Cortex of kidney (tissue), 1 donor: Measurements from ENCODE around the gene MEDAG.

Experiments used
- DNase-seq: peaks from one replicate; lab custom pipeline; 2025; lab: John Stamatoyannopoulos, UW

The MEDAG gene

DNA sequence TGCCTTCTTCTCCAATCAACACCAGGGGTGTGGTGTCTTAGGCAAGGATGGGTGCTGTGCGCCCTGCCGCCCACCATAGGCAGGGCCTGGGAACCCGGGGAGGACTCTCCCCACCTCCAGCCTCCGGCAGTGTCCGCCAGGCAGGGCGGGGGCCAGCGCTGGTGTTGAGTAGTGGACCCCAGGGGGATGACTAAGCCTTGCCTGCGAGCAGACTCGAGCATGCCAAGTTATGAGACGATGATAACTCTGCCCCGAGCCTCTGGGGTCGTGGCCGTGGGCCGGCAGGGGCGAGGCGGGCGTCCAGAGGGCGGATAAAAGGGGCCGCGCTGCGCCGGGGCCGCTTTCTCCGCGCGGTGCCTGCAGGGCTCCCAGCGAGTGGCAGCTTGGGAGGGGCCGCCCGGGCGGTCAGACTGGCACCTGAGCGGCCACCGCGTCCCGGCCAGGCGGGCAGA is at the start of gene MEDAG:
MEDAG (plus strand) TSS at position 340 of the 452 bp plus-strand sequence. CDS start 245 bp downstream, outside the sequence.
- no peak for DNase-seq

DNA sequence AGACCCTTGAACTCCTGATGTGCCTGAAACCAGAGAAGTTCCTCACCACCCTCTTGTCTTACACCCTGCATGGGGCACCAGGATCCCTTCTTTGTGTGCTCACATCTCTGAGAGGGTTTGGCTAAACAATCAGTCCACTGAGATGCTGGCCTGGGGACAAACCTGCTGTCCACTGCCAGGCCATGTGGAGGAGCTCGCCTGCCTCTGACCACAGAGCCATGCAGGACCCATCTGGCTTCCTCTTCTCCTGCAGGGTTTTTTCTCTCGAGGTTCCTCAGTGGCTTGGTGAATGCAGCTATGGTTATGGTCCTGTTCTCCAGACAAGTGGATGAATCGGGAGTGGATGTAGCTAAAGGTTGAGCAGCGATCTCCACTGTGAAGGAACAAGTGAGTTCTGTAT is 49.1 kb upstream of the MEDAG start:
- no peak for DNase-seq

- DNase-seq = no peak
Observed at GRCh38 chr13:30857636-30858035, 48.4 kb upstream of the MEDAG start.

DNA sequence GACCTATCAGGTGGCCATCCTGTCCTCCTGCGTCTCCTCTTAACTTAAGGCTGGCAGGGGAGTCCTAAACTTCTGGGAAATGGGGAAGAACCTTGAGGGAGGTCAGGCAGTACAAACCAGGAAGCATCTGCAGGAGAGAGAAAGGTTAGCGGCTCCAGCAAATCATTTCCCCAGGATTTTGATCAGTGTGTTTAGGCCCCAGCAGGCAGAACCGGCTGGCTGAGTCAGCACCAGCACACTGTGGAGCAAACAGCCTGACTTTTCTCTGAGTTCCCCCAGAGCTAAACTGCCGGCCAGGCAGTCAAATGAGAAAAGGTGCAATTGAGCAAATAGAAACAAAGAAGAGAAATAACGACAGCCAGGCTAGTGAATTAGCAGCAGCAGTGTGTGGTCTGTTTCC is 46.7 kb upstream of the MEDAG start:
- no peak for DNase-seq

DNA sequence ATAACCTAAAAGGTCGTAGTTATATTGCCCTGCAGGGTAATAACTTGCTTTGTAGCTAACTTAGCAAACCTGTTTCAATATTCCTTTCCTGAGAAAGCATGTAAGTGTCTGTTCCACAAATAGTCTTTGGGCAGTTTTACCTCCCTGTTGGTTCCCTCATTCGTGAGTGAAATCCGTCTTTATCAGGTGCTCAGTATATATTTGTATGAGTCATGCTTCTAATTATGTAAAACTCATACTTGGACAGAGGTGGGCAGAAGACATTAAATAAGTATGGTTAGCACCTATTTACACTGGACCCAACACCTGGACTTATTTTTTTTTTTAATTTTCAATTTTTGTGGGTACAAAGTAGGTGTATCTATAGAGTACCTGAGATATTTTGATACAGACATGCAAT is 44.9 kb upstream of the MEDAG start:
- no peak for DNase-seq

- no peak for DNase-seq
Observed at GRCh38 chr13:30861836-30862467, 44.1 kb upstream of the MEDAG start.

GRCh38 chr13:30862707-30863106 is 43.4 kb upstream of the MEDAG start:
- no peak for DNase-seq

GRCh38 chr13:30863231-30863630 is 42.8 kb upstream of the MEDAG start:
- no peak for DNase-seq

DNA sequence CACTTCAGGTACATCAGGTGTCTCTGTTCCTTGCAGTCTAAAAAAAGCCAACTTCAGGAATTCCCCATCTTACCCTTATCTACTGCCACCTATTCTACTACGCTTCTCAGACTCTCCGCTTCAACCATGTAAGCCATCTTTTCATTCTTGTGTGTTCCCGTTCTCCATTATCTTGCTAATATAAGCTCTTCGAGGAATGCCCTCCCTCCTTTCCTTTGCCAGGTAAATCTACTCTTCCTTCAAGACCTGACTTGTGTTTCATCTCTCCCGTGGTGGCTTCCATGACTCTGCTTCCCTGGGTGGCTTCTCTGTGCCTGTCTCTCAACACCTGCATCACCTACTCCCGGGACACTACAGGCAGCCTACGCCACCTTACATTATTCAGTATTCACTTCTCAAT is 42.3 kb upstream of the MEDAG start:
- no peak for DNase-seq

- no peak for DNase-seq
Observed at GRCh38 chr13:30864433-30865122, 41.5 kb upstream of the MEDAG start.

DNA sequence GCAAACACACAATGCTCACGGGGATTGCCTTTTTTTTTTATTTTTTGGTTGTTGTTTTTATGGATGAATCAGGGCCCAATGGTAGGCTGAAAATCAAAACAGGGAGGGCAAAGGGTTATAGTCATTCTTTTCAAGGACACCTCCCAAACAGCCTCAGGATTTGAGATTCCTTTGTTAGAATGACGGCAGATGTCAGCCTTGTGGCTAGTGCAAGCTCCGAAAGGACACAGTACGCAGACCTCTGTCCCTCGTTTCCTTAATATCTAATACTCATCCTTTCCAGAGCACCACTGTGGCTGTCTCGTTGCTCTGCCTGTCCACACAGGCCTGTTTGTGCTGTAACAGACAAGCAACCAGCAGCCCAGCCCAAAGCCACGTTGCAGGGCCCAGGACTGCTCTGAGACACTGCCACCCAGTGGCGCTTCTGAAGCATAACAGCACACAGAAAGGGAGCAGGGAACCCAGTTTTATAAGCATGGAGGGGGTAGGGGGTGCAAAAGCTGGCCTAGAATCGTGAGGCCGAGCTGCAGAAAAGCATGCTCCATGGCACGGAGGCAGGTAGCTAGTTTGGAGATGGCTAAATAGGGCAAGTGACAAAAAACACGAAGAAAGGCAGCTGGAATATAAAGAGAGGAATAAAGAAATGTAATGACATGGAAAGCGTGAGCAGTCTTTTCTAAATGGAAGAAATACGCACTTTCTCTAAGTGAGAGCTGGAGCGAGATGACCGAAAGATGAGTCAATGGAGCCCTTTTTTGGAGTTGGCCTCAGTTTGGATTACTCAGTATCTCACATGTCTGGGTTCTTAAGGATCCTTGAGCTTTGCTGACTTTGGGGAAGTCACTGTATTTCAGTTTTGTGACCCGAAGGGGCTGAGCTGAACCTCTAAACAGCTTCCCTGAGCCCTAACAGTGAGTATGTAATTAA is 40.7 kb upstream of the MEDAG start:
- no peak for DNase-seq

DNA sequence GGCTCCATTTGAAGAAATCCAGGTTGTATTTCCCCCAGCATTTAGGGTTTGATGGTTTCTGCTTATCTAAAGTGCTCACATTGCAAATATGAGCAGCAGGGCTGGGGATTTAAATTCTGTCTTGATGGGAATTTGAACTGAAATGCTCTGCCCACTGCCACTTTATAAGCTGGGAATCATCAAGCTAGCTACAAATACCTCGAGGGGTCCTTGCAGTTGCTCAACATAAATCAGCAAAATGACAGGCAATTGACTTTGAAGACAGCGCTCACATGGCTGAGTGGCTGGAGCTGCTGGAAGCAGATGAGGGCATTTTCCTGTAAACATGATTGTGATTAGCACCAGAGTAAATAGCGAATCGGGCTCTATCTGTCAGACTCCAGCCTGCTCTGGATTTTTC is 39.4 kb upstream of the MEDAG start:
- no peak for DNase-seq

DNA sequence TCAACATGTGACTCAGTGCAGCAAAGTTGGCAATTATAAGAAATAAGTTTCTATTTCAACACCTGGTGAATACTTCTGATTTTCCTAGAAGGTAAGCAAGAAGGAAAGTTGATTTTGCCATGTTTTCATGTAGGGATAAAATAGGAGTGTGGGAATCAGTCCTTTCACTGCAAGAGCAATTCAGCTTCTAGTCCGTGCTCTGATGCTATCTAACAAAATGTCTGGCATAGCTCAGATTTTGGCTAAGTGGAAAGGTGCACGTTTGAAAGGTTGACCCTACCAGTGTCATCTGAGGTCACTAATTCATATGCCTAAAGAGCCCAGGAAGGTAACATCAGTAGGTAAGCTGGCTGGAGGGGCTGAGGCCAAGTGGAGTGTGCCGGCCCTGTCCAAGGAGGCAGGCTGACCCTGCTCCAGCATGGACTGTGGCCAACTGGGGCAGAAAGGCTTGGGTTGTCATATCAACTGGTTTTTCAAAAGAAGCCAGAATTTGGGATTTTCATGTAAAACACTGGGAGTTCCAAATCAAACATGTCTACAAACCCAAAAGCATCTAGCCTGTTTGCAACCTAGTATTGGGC is 38.9 kb upstream of the MEDAG start:
- DNase-seq = no peak

GRCh38 chr13:30868799-30869470 is 37.1 kb upstream of the MEDAG start:
- no peak for DNase-seq

DNA sequence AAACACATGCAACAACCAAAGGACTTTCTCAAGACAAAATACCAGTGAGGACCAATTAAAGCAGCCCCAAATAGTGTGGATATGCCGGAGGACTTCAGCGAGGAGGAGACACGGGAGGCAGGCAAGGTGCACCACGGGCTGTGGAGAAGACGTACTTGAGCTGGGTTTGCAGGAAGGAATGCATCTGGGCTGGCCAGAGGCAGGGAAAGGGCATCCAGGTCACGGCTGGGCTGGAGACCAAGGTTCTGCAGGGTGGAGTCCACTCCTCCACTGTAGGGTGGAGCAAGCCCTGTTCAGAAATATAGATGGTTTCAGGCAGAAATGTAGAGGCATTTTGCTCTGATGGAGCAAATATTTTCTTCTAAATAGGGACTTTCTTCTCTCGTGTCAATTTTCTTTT is 36.6 kb upstream of the MEDAG start:
- no peak for DNase-seq

DNA sequence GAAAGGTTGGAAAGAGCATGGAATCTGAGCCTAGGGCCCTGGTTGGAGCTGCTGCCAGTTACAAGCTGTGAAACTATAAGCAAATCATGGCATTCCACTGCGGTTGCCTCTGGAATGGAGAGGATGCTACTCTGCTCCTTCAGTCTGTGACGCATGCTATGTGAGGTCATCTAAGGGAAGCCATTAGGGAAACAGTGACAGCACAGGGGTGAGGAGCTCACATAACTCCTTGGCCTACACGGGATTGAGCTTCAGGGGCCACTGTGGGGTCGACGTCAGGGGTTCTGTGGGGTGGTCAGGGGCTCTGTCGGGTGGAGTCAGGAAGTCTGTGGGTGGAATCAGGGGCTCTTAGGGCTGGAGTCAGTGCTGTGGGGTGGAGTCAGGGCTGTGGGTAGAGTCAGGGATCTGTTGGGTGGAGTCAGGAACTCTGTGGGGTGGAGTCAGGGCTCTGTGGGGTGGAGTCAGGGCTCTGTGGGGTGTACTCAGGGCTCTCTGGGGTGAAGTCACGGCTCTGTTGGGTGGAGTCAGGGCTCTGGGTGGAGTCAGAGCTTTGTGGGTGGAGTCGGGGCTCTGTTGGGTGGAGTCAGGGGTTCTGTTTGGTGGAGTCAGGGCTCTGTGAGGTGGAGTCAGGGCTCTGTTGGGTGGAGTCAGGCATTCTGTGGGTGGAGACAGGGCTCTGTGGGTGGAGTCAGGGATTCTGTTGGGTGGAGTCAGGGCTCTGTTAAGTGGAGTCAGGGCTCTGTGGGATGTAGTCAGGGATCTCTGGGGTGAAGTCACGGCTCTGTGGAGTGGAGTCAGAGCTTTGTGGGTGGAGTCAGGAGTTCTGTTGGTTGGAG is 35.8 kb upstream of the MEDAG start:
- no peak for DNase-seq

DNA sequence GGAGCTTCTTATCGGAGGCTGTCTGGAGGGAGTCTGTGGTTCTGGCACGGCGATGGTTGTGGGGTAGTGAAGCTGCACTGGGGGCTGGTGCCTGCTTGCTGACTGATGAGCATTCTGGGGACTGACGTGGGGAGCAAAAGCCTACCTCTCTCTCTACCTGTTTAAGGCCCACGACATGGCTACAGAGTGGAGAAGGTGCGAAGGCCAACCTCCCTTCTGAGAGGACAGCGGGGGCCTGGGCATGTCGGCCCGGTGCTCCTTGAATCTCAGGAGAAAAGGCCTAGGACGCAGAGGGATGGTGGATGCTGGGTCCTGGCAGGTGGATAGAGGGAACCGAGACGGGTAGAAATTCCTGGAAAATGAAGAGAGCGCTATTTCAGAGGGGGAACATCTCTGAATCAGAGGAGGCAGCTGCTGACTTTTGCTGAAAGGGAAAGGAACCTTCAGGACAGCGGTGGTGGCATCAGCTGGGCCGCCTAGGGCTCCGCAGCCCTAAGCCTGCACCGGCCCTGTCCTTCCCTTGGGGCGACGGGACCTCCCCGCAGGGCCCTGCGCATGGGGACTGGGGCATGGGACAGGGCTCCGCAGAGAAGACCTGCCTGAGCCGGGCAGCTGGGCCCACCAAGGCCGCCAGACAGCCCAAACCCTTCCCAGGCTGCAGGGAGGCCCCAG is 35.0 kb upstream of the MEDAG start:
- no peak for DNase-seq

DNA sequence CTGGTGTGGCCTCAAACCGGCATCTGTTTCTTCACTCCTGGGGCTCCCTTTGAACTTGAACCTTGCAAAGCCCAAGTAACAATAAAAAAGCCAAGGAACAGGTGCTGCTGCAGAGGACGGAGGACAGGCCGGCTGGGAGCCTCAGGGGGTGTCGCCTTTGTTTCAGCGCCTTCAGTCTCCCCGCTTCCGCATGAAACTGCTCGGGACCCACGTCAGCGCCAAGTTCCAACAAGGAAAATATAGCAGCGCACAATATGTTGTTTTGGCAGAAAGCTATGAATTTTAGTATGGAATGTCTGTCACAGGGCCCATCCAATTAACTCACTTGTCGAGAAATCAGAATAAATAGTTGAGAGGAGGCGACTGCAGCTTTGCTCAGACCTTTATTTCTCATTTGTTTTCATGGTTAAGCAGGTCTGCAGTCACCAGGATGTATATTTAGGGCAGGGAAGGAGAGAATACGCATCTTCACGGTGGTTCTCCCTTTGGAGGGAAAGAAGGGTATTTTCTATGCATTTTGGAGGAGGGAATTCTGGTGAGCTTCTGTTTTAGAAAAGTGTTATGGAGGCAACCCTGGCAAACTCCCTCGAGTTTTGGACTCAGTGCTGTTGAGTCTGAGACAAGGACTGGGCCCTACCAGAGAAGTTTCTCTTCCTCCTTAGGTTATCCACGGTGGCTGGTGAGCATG is 34.3 kb upstream of the MEDAG start:
- no peak for DNase-seq

- no peak for DNase-seq
Observed at GRCh38 chr13:30872276-30872594, 33.8 kb upstream of the MEDAG start.
